Femur (tissue), 1 donor: ENCODE results near the gene NDUFA8.

Experiments
- DNase-seq: peaks from one replicate; pipeline ENCODE4 v3.0.0-alpha.2; 2017

NDUFA8 gene

DNA sequence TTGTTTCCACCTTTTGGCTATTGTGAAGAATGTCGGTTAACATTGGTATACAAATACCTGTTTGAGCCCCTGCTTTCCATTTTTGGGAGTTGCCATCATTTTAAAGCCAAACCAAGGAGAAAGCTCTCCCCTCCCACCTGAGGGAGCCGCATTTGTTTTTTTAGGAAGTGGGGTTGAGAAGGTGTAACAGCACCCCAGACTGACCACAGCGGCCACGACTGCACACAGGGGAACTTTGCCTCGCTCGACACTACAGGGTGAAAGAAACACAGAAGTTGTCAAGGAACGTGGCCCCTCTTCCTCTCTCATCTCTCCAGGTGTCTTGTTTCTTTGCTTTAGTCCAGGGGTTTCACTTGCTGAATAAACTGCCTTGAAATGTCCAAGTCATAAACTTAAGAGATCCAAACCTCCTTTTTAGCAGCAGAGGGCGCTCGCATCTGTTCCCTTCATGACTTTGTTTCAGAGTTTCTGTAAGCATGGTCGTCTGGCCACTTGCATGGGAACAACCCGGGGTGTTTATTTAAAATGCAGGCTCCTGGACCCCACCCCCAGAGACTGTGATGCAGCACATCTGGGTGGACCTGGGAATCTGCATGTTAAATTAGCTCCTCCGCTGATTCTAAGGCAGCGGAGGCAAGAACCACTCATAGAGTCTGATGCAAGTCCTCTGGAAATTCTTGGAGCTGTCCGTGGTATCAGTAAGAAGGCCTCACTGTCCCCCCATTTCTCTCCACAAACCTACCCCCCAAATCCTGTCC lies 64.4 kb downstream of the NDUFA8 start:
- peak; percentile 49 for DNase-seq
